DND-41 (cell line): ENCODE measurements around the gene POLR1B.
A peak's percentile ranks its signal among the peaks of the same experiment; 100 is the strongest.
"Not testable (repeated sequence)": the region's sequence is repeated elsewhere in the genome, so short reads cannot be mapped to it uniquely, and the experiment has no call there.

ENCODE experiments used
- ATAC-seq: fragments of 200-7000 bp; cut with Tn5 transposase; 3 replicates; pipeline ENCODE4 v1.9.1; 2021; ENCODE audit warnings: low read depth; ENCODE audit not compliant: insufficient read depth
- DNase-seq: peaks from one replicate; pipeline ENCODE4 v3.0.0-alpha.2; 2020
- H2AFZ ChIP-seq: 2 replicates; pipeline ENCODE4 v1.6.0; 2012; ENCODE audit warnings: low read depth, low read length
- H3K27ac ChIP-seq: 2 replicates; pipeline ENCODE4 v1.5.1; 2012; ENCODE audit warnings: low read length, inconsistent platforms
- H3K27me3 ChIP-seq: fragments of 200-600 bp; sonication (generic); 2 replicates; pipeline ENCODE4 v1.6.0; 2012; ENCODE audit warnings: low read length, mild to moderate bottlenecking, inconsistent platforms; ENCODE audit not compliant: insufficient read depth, poor library complexity
- H3K36me3 ChIP-seq: 2 replicates; pipeline ENCODE4 v1.5.1; 2012; ENCODE audit warnings: low read length, inconsistent platforms; ENCODE audit not compliant: insufficient read depth
- H3K4me1 ChIP-seq: 2 replicates; pipeline ENCODE4 v1.5.1; 2012; ENCODE audit warnings: mild to moderate bottlenecking, low read length; ENCODE audit not compliant: insufficient read depth
- H3K4me2 ChIP-seq: 2 replicates; pipeline ENCODE4 v1.6.0; 2012; ENCODE audit warnings: mild to moderate bottlenecking, moderate library complexity, low read length, inconsistent platforms; ENCODE audit not compliant: insufficient read depth
- H3K4me3 ChIP-seq, 2 experiments: fragments of 200-600 bp in 1 of 2; shearing (Covaris generic) in 1 of 2; 2 replicates each; pipeline ENCODE4 v1.5.1; 2012 to 2016; ENCODE audit warnings: inconsistent platforms in 2 of 2, low read length in 2 of 2, mild to moderate bottlenecking in 2 of 2, low read depth in 1 of 2, moderate library complexity in 1 of 2
- H3K79me2 ChIP-seq: 2 replicates; pipeline ENCODE4 v1.6.0; 2012; ENCODE audit warnings: low read length, inconsistent platforms; ENCODE audit not compliant: insufficient read depth
- H3K9ac ChIP-seq: 2 replicates; pipeline ENCODE4 v1.6.0; 2012; ENCODE audit warnings: low read depth, mild to moderate bottlenecking, inconsistent platforms, low read length, moderate library complexity
- H3K9me3 ChIP-seq: 2 replicates; pipeline ENCODE4 v1.5.1; 2012; ENCODE audit warnings: low read length, moderate library complexity, mild to moderate bottlenecking, inconsistent platforms; ENCODE audit not compliant: insufficient read depth, severe bottlenecking
- H4K20me1 ChIP-seq: 2 replicates; pipeline ENCODE4 v1.6.0; 2012; ENCODE audit warnings: low read length; ENCODE audit not compliant: insufficient read depth
- EZH2 ChIP-seq: IDR thresholded peaks from 3 replicates; pipeline ENCODE4 v1.6.1; 2012; ENCODE audit warnings: borderline replicate concordance, low read depth, mild to moderate bottlenecking, moderate library complexity, low read length, inconsistent platforms; ENCODE audit not compliant: severe bottlenecking
- TF ChIP-seq, protein P1 (sequence below): IDR thresholded peaks from 2 replicates; pipeline ENCODE4 v1.5.1; 2012; ENCODE audit warnings: borderline replicate concordance, low read length, moderate library complexity, mild to moderate bottlenecking; ENCODE audit not compliant: poor library complexity, severe bottlenecking; ENCODE audit errors: extremely low read depth

Gene POLR1B

GRCh38 chr2:112520234-112520783, 22.0 kb upstream of the POLR1B start:
- peaks cover 72% of the 10 kb centered on the region for H3K36me3 ChIP-seq
- no peak overlapping the region for H2AFZ ChIP-seq
- no peak overlapping the region for H3K4me3 ChIP-seq
- no peaks in the 10 kb centered on the region for H3K79me2 ChIP-seq
- H3K27me3 ChIP-seq = no peaks in the 10 kb centered on the region
- no peak overlapping the region for H3K4me2 ChIP-seq
- TF ChIP-seq EZH2 = no peak
- TF ChIP-seq, protein P1, sequence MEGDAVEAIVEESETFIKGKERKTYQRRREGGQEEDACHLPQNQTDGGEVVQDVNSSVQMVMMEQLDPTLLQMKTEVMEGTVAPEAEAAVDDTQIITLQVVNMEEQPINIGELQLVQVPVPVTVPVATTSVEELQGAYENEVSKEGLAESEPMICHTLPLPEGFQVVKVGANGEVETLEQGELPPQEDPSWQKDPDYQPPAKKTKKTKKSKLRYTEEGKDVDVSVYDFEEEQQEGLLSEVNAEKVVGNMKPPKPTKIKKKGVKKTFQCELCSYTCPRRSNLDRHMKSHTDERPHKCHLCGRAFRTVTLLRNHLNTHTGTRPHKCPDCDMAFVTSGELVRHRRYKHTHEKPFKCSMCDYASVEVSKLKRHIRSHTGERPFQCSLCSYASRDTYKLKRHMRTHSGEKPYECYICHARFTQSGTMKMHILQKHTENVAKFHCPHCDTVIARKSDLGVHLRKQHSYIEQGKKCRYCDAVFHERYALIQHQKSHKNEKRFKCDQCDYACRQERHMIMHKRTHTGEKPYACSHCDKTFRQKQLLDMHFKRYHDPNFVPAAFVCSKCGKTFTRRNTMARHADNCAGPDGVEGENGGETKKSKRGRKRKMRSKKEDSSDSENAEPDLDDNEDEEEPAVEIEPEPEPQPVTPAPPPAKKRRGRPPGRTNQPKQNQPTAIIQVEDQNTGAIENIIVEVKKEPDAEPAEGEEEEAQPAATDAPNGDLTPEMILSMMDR = no peak
- H3K9ac ChIP-seq = no peak overlapping the region
- peak; percentile 14; the same call in 1 of the 3 replicates for ATAC-seq
- no peaks in the 10 kb centered on the region for H3K4me1 ChIP-seq
- no peaks in the 10 kb centered on the region for H4K20me1 ChIP-seq
- DNase-seq = no peak
- H3K27ac ChIP-seq = peak overlapping the region; percentile 36; the same call in 1 of the 2 replicates
- H3K9me3 ChIP-seq = no peaks in the 10 kb centered on the region

- H3K4me2 ChIP-seq = no peak overlapping the region
- ATAC-seq = no peak
- peaks cover 56% of the 10 kb centered on the region for H3K36me3 ChIP-seq
- H2AFZ ChIP-seq = no peak overlapping the region
- H3K9me3 ChIP-seq = no peaks in the 10 kb centered on the region
- H3K27me3 ChIP-seq = no peaks in the 10 kb centered on the region
- no peak overlapping the region for H3K9ac ChIP-seq
- H3K27ac ChIP-seq = no peak overlapping the region
- no peak for DNase-seq
- H4K20me1 ChIP-seq = no peaks in the 10 kb centered on the region
- H3K4me1 ChIP-seq = no peaks in the 10 kb centered on the region
- no peak for TF ChIP-seq EZH2
- TF ChIP-seq, protein P1 = no peak
- H3K79me2 ChIP-seq = no peaks in the 10 kb centered on the region
- no peak overlapping the region for H3K4me3 ChIP-seq
These were observed 18.9 kb upstream of the POLR1B start for GRCh38 chr2:112523291-112523777.

DNA sequence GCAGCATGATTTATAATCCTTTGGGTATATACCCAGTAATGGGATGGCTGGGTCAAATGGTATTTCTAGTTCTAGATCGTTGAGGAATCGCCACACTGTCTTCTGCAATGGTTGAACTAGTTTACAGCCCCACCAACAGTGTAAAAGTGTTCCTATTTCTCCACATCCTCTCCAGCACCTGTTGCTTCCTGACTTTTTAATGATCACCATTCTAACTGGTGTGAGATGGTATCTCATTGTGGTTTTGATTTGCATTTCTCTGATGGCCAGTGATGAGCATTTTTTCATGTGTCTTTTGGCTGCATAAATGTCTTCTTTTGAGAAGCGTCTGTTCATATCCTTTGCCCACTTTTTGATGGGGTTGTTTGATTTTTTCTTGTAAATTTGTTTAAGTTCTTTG, 18.0 kb upstream of the POLR1B start:
- not testable (repeated sequence) for DNase-seq, H2AFZ ChIP-seq, H3K4me3 ChIP-seq, H3K27ac ChIP-seq, ATAC-seq, H4K20me1 ChIP-seq, H3K79me2 ChIP-seq, H3K27me3 ChIP-seq, H3K9ac ChIP-seq, H3K4me1 ChIP-seq, H3K4me2 ChIP-seq, H3K9me3 ChIP-seq
- H3K36me3 ChIP-seq = peaks cover 59% of the 10 kb centered on the region

GRCh38 chr2:112528541-112528940, 13.7 kb upstream of the POLR1B start:
- TF ChIP-seq EZH2 = no peak
- TF ChIP-seq, protein P1 = no peak
- Histone ChIP-seq H3K4me2 (no peak overlapping the region), H3K27ac (no peak overlapping the region), H2AFZ (no peak overlapping the region), H3K36me3 (peaks cover 57% of the 10 kb centered on the region), H3K4me3 (no peak overlapping the region), H3K27me3 (no peaks in the 10 kb centered on the region), H3K9ac (no peak overlapping the region), H4K20me1 (peaks cover 3% of the 10 kb centered on the region; the same call in 1 of the 2 replicates), H3K4me1 (no peaks in the 10 kb centered on the region), H3K79me2 (no peaks in the 10 kb centered on the region), H3K9me3 (no peaks in the 10 kb centered on the region)
- no peak for ATAC-seq
- no peak for DNase-seq
